Stimulated activated CD4-positive, alpha-beta T cell treated with anti-CD3 and anti-CD28 coated beads, Interleukin-4, amount 100 ng/mL, for 1 hour (primary cell): ENCODE measurements around the gene BCORL1.

Experiments
- DNase-seq: peaks from one replicate; pipeline ENCODE4 v3.0.0-alpha.2; 2020

The BCORL1 gene

GRCh38 chrX:129968968-129969367, 13.5 kb upstream of the BCORL1 start:
- no peak for DNase-seq

GRCh38 chrX:129976441-129976840, 6.0 kb upstream of the BCORL1 start:
- no peak for DNase-seq

- DNase-seq = no peak
These were observed 3.1 kb upstream of the BCORL1 start for GRCh38 chrX:129979207-129979920.

GRCh38 chrX:129980001-129980401, 2.4 kb upstream of the BCORL1 start:
- no peak for DNase-seq

- no peak for DNase-seq
These were observed 1.8 kb upstream of the BCORL1 start for GRCh38 chrX:129980540-129981199.

- no peak for DNase-seq
These were observed 1.3 kb upstream of the BCORL1 start for GRCh38 chrX:129981200-129981553.

GRCh38 chrX:129981752-129982299, 609 bp upstream of the BCORL1 start:
- no peak for DNase-seq

- no peak for DNase-seq
These were observed 1.2 kb downstream of the BCORL1 start for GRCh38 chrX:129983575-129984110.

- no peak for DNase-seq
These were observed 1.9 kb downstream of the BCORL1 start for GRCh38 chrX:129984111-129984958.

- no peak for DNase-seq
These were observed 5.4 kb downstream of the BCORL1 start for GRCh38 chrX:129987871-129988270.

- DNase-seq = no peak
These were observed 9.7 kb downstream of the BCORL1 start for GRCh38 chrX:129992181-129992580.

GRCh38 chrX:129996120-129996519, 13.7 kb downstream of the BCORL1 start:
- DNase-seq = no peak

- DNase-seq = no peak
These were observed 14.7 kb downstream of the BCORL1 start for GRCh38 chrX:129997086-129997485.

- no peak for DNase-seq
These were observed 15.6 kb downstream of the BCORL1 start for GRCh38 chrX:129998021-129998420.

GRCh38 chrX:130001893-130002292, 19.5 kb downstream of the BCORL1 start:
- DNase-seq = no peak

- DNase-seq = no peak
These were observed 20.1 kb downstream of the BCORL1 start for GRCh38 chrX:130002541-130002940.

- no peak for DNase-seq
These were observed 22.8 kb downstream of the BCORL1 start for GRCh38 chrX:130005089-130005807.

- DNase-seq = no peak
These were observed 27.3 kb downstream of the BCORL1 start for GRCh38 chrX:130009658-130010223.

- DNase-seq = no peak
These were observed 30.2 kb downstream of the BCORL1 start for GRCh38 chrX:130012683-130013082.

- no peak for DNase-seq
These were observed 31.2 kb downstream of the BCORL1 start for GRCh38 chrX:130013661-130014060.

GRCh38 chrX:130014356-130014755, 31.9 kb downstream of the BCORL1 start:
- DNase-seq = no peak

- DNase-seq = no peak
These were observed 32.3 kb downstream of the BCORL1 start for GRCh38 chrX:130014770-130015169.
